Right hindlimb (tissue), 1 donor: ENCODE results near the gene ADGRF4.

Source experiments
- DNase-seq: peaks from one replicate; pipeline ENCODE4 v3.0.0-alpha.2; 2018

The ADGRF4 gene

GRCh38 chr6:47686411-47686810 lies 12.0 kb upstream of the ADGRF4 start:
- no peak for DNase-seq

- DNase-seq: no peak
Observed at GRCh38 chr6:47687432-47687831, 10.9 kb upstream of the ADGRF4 start.

- no peak for DNase-seq
Observed at GRCh38 chr6:47690214-47690613, 8.2 kb upstream of the ADGRF4 start.

GRCh38 chr6:47690791-47691190 lies 7.6 kb upstream of the ADGRF4 start:
- DNase-seq: no peak

- no peak for DNase-seq
Observed at GRCh38 chr6:47697925-47698324, 455 bp upstream of the ADGRF4 start.

- DNase-seq: no peak
Observed at GRCh38 chr6:47700053-47700452, 1.7 kb downstream of the ADGRF4 start.

GRCh38 chr6:47700596-47700995 lies 2.2 kb downstream of the ADGRF4 start:
- no peak for DNase-seq

GRCh38 chr6:47701363-47701762 lies 3.0 kb downstream of the ADGRF4 start:
- no peak for DNase-seq

GRCh38 chr6:47709160-47709559 lies 10.8 kb downstream of the ADGRF4 start:
- DNase-seq: no peak

- no peak for DNase-seq
Observed at GRCh38 chr6:47710295-47710694, 11.9 kb downstream of the ADGRF4 start.

GRCh38 chr6:47713200-47713599 lies 14.8 kb downstream of the ADGRF4 start:
- no peak for DNase-seq

GRCh38 chr6:47714802-47715201 lies 16.4 kb downstream of the ADGRF4 start:
- DNase-seq: peak; percentile 21

- DNase-seq: no peak
Observed at GRCh38 chr6:47715782-47716181, 17.4 kb downstream of the ADGRF4 start.

GRCh38 chr6:47716207-47716606 lies 17.8 kb downstream of the ADGRF4 start:
- no peak for DNase-seq

GRCh38 chr6:47718571-47718970 lies 20.2 kb downstream of the ADGRF4 start:
- no peak for DNase-seq

GRCh38 chr6:47721189-47721588 lies 22.8 kb downstream of the ADGRF4 start:
- DNase-seq: no peak

- no peak for DNase-seq
Observed at GRCh38 chr6:47722194-47722593, 23.8 kb downstream of the ADGRF4 start.

- DNase-seq: no peak
Observed at GRCh38 chr6:47724300-47724699, 25.9 kb downstream of the ADGRF4 start.

GRCh38 chr6:47727391-47727790 lies 29.0 kb downstream of the ADGRF4 start:
- DNase-seq: no peak

GRCh38 chr6:47729019-47729418 lies 30.6 kb downstream of the ADGRF4 start:
- DNase-seq: no peak

GRCh38 chr6:47729457-47729856 lies 31.1 kb downstream of the ADGRF4 start:
- DNase-seq: no peak

- no peak for DNase-seq
Observed at GRCh38 chr6:47733879-47734558, 35.6 kb downstream of the ADGRF4 start.

GRCh38 chr6:47734831-47735481 lies 36.6 kb downstream of the ADGRF4 start:
- DNase-seq: no peak

GRCh38 chr6:47736083-47736700 lies 37.8 kb downstream of the ADGRF4 start:
- DNase-seq: no peak
